WTC11 (cell line): Measurements from ENCODE around the gene SNX2. TPM values are rescaled to one million over a fixed set of nuclear protein-coding genes. Genes with fewer than 3 reads are reported as not detected.
"Not testable (repeated sequence)": the region's sequence is repeated elsewhere in the genome, so short reads cannot be mapped to it uniquely, and the experiment has no call there.

Experiments used
- ATAC-seq: fragments of 200-7000 bp; cut with Tn5 transposase; 2 replicates; pipeline ENCODE4 v1.10.0; 2021; ENCODE audit warnings: mild to moderate bottlenecking, moderate library complexity
- CTCF ChIA-PET: fragments of 300-600 bp; sonication (Branson Sonifier 250); formaldehyde crosslinking; loops from one replicate; lab custom pipeline; 2021; ENCODE audit warnings: antibody characterized with exemption; lab: Charles Lee
- POLR2A ChIA-PET: fragments of 350-600 bp; sonication (Branson Sonifier 250); formaldehyde crosslinking; loops from one replicate; lab custom pipeline; 2021; ENCODE audit warnings: antibody characterized with exemption; lab: Charles Lee
- DNase-seq: peaks from one replicate; pipeline ENCODE4 v3.0.0; 2021; ENCODE audit warnings: low spot score
- H3K27ac Mint-ChIP-seq: 2 replicates; pipeline ENCODE4 v1.8.0; 2021; ENCODE audit warnings: mixed read lengths
- H3K27me3 Mint-ChIP-seq: 2 replicates; pipeline ENCODE4 v1.8.0; 2021; ENCODE audit warnings: low read depth, mild to moderate bottlenecking, moderate library complexity, mixed read lengths
- H3K36me3 Mint-ChIP-seq: 2 replicates; pipeline ENCODE4 v1.8.0; 2021; ENCODE audit warnings: mixed read lengths
- H3K4me1 Mint-ChIP-seq: 2 replicates; pipeline ENCODE4 v1.8.0; 2022; ENCODE audit warnings: mixed read lengths
- H3K4me3 Mint-ChIP-seq: 2 replicates; pipeline ENCODE4 v1.8.0; 2021; ENCODE audit warnings: mild to moderate bottlenecking, moderate library complexity, mixed read lengths
- H3K9me3 Mint-ChIP-seq: 2 replicates; pipeline ENCODE4 v1.8.0; 2021; ENCODE audit warnings: mixed read lengths
- AFF4 ChIP-seq: sonication (generic); formaldehyde crosslinking; IDR thresholded peaks from 2 replicates; pipeline ENCODE4 v1.8.1; 2023; ENCODE audit warnings: mild to moderate bottlenecking, missing genetic modification reagents, borderline replicate concordance
- ATF2 ChIP-seq: sonication (generic); formaldehyde crosslinking; IDR thresholded peaks from 2 replicates; pipeline ENCODE4 v1.8.1; 2022; ENCODE audit warnings: low read depth, missing genetic modification reagents, borderline replicate concordance
- ATF6 ChIP-seq: sonication (generic); formaldehyde crosslinking; IDR thresholded peaks from 2 replicates; pipeline ENCODE4 v1.8.1; 2023; ENCODE audit warnings: mild to moderate bottlenecking, missing genetic modification reagents
- CTCF ChIP-seq: fragments of 200-600 bp; IDR thresholded peaks from 2 replicates; pipeline ENCODE4 v1.8.0; 2022; ENCODE audit warnings: antibody characterized with exemption
- E2F1 ChIP-seq: sonication (generic); formaldehyde crosslinking; IDR thresholded peaks from 2 replicates; pipeline ENCODE4 v1.8.0; 2022; ENCODE audit warnings: mild to moderate bottlenecking, missing genetic modification reagents
- E2F4 ChIP-seq: sonication (generic); formaldehyde crosslinking; IDR thresholded peaks from 2 replicates; pipeline ENCODE4 v1.8.1; 2022; ENCODE audit warnings: low read depth, mild to moderate bottlenecking, moderate library complexity, missing genetic modification reagents, borderline replicate concordance
- GRHL2 ChIP-seq: fragments of 250-450 bp; sonication (Bioruptor Pico); IDR thresholded peaks from 2 replicates; pipeline ENCODE4 v1.8.0; 2022; ENCODE audit warnings: mild to moderate bottlenecking, moderate library complexity; ENCODE audit not compliant: insufficient replicate concordance, severe bottlenecking
- HMGXB4 ChIP-seq: sonication (generic); formaldehyde crosslinking; IDR thresholded peaks from 2 replicates; pipeline ENCODE4 v1.8.1; 2023; ENCODE audit warnings: mild to moderate bottlenecking, moderate library complexity, missing genetic modification reagents
- NFATC4 ChIP-seq: fragments of 250-450 bp; sonication (Bioruptor Pico); IDR thresholded peaks from 2 replicates; pipeline ENCODE4 v1.9.0; 2021; ENCODE audit warnings: mild to moderate bottlenecking
- NFE2L1 ChIP-seq: sonication (generic); formaldehyde crosslinking; IDR thresholded peaks from 2 replicates; pipeline ENCODE4 v1.8.1; 2023; ENCODE audit warnings: missing genetic modification reagents
- USF2 ChIP-seq: sonication (generic); formaldehyde crosslinking; IDR thresholded peaks from 2 replicates; pipeline ENCODE4 v1.8.1; 2023; ENCODE audit warnings: mild to moderate bottlenecking, missing genetic modification reagents, moderate library complexity
- ZNF281 ChIP-seq: sonication (generic); formaldehyde crosslinking; IDR thresholded peaks from 2 replicates; pipeline ENCODE4 v1.8.0; 2023; ENCODE audit warnings: mild to moderate bottlenecking, missing genetic modification reagents
- ZNF512 ChIP-seq: sonication (generic); formaldehyde crosslinking; IDR thresholded peaks from 2 replicates; pipeline ENCODE4 v1.8.1; 2022; ENCODE audit warnings: missing genetic modification reagents, borderline replicate concordance
- total RNA-seq: library from RNA; stranded (reverse); gene quantifications from 3 replicates; pipeline ENCODE4 v1.2.3, GENCODE V29; 2021

The SNX2 gene
- total RNA-seq, 1 experiment from 2014 or later = 63.7 TPM

- TF ChIP-seq E2F1 (CRISPR knock-in tag) = no peak
- TF ChIP-seq CTCF = no peak
- TF ChIP-seq GRHL2 (CRISPR knock-in tag) = no peak
- no peak for TF ChIP-seq E2F4
- TF ChIP-seq HMGXB4 = no peak
- TF ChIP-seq USF2 (CRISPR knock-in tag) = no peak
Measured at GRCh38 chr5:122849771-122850170, 74.9 kb downstream of the SNX2 start (continued).

- DNase-seq, POLR2A ChIA-PET, H3K9me3 Mint-ChIP-seq, ATAC-seq, H3K36me3 Mint-ChIP-seq, H3K4me3 Mint-ChIP-seq, H3K27ac Mint-ChIP-seq, CTCF ChIA-PET, H3K27me3 Mint-ChIP-seq: not testable (repeated sequence)
- peaks cover 20% of the 10 kb centered on the region for H3K4me1 Mint-ChIP-seq
Measured at GRCh38 chr5:122857538-122857937, 82.7 kb downstream of the SNX2 start.

- H3K27ac Mint-ChIP-seq = no peak overlapping the region
- no peaks in the 10 kb centered on the region for H3K27me3 Mint-ChIP-seq
- DNase-seq (no peak), ATAC-seq (no peak)
- H3K9me3 Mint-ChIP-seq = peaks cover 3% of the 10 kb centered on the region; the same call in 1 of the 2 replicates
- ChIA-PET POLR2A (no interaction called here), CTCF (no interaction called here)
- H3K36me3 Mint-ChIP-seq = peaks cover 6% of the 10 kb centered on the region
- H3K4me1 Mint-ChIP-seq = peaks cover 20% of the 10 kb centered on the region
- no peak overlapping the region for H3K4me3 Mint-ChIP-seq
- TF ChIP-seq AFF4 (no peak), ATF2 (CRISPR knock-in tag) (no peak), ZNF281 (no peak), NFATC4 (CRISPR knock-in tag) (no peak), ATF6 (CRISPR knock-in tag) (no peak), NFE2L1 (CRISPR knock-in tag) (no peak), ZNF512 (CRISPR knock-in tag) (no peak)
Measured at GRCh38 chr5:122858451-122858850, 83.6 kb downstream of the SNX2 start.
